Duodenal mucosa (tissue), 2 donors: Measurements from ENCODE around the gene RER1.

ENCODE experiments used
- H3K27ac ChIP-seq: one replicate; pipeline ENCODE4 v1.7.0; 2013; ENCODE audit warnings: low read depth, low read length
- H3K27me3 ChIP-seq, 2 donors: one replicate each; pipeline ENCODE4 v1.7.0; 2013; ENCODE audit warnings: low read length in 2 of 2, control low read depth in 1 of 2; ENCODE audit not compliant: insufficient read depth in 2 of 2, control insufficient read depth in 1 of 2
- H3K36me3 ChIP-seq, 2 donors: one replicate each; pipeline ENCODE4 v1.7.0; 2013; ENCODE audit warnings: low read length in 2 of 2, control low read depth in 1 of 2; ENCODE audit not compliant: insufficient read depth in 2 of 2, control insufficient read depth in 1 of 2
- H3K4me1 ChIP-seq, 2 donors: one replicate each; pipeline ENCODE4 v1.7.0; 2013; ENCODE audit warnings: low read length in 2 of 2, control low read depth in 1 of 2; ENCODE audit not compliant: insufficient read depth in 2 of 2, control insufficient read depth in 1 of 2
- H3K4me3 ChIP-seq, 2 donors: one replicate each; pipeline ENCODE4 v1.7.0; 2013; ENCODE audit warnings: low read length in 2 of 2, low read depth in 1 of 2
- H3K9ac ChIP-seq, 2 donors: one replicate each; pipeline ENCODE4 v1.7.0; 2013; ENCODE audit warnings: low read length in 2 of 2, low read depth in 1 of 2
- H3K9me3 ChIP-seq, 2 donors: one replicate each; pipeline ENCODE4 v1.7.0; 2013; ENCODE audit warnings: low read length in 2 of 2, control low read depth in 1 of 2; ENCODE audit not compliant: control insufficient read depth in 1 of 2

Gene RER1

DNA sequence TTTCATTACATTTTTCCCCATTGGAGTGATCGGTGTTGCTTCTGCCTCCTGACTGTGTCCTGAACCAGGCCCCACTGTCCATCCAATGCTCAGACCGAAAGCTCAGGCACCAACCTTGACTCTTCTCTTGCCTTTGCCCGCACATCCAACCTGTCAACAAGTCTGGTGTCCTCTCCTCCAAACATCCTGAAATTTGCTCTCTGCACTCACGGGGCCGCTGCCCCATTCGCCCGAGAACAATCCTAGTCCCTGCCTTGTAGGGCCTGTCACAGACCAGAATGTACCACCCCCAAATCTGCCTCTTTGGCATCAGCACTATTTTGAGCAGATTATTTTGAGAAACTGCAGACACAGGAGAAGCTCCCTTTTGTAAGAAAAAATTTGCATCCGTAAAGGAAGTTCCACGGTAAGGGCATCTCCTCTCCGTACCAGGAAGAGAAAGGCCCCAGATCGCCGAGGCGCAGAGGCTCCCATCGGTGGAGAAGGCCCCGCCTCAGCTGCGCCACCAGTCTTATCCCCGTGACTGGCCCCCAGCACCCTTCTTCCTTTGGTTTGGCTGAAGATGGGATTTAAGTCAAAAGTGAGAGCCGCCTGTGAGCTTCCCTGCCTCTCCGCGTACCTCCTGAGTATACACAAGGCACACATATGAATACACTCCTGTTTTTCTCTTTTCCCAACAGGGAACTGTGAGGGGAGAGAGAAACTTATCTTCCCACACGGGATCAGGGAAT is 7.3 kb upstream of the RER1 start:
- Histone ChIP-seq H3K36me3 (peaks cover 0 to 5% of the 10 kb centered on the region in 2 donors), H3K4me3 (no peak overlapping the region), H3K4me1 (no peaks in the 10 kb centered on the region), H3K9me3 (no peaks in the 10 kb centered on the region), H3K27ac (no peak overlapping the region), H3K9ac (no peak overlapping the region), H3K27me3 (no peaks in the 10 kb centered on the region)

DNA sequence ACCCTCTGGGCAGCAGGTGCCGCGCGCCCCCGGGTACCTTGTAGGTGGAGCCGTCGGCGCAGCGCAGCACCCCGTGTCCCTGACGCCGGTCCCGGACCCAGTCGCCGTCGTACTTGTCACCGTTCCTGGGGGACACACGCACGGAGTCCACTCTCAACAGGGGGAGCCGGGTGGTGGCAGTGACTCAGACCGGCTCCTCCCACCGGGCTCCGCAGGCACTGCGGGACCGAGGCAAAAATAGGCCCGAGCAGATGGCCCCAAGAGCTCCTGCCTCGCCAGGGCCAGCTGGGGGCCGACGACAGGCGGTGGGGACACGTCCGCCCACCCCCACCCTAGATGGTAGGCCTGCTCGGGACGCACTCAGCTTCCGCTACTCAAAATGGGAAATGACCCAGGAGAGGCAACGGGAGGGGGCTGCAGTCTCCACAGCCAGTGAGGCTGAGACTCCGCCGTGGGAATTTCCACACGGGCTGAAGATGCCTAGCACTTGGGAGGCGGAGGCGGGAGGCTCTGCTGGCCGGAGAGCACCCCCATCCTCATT is 6.6 kb upstream of the RER1 start:
- Histone ChIP-seq H3K4me1 (peaks cover 0 to 4% of the 10 kb centered on the region in 2 donors), H3K4me3 (no peak overlapping the region), H3K27me3 (no peaks in the 10 kb centered on the region), H3K9ac (no peak overlapping the region), H3K27ac (no peak overlapping the region), H3K36me3 (peaks cover 0 to 5% of the 10 kb centered on the region in 2 donors), H3K9me3 (no peaks in the 10 kb centered on the region)

DNA sequence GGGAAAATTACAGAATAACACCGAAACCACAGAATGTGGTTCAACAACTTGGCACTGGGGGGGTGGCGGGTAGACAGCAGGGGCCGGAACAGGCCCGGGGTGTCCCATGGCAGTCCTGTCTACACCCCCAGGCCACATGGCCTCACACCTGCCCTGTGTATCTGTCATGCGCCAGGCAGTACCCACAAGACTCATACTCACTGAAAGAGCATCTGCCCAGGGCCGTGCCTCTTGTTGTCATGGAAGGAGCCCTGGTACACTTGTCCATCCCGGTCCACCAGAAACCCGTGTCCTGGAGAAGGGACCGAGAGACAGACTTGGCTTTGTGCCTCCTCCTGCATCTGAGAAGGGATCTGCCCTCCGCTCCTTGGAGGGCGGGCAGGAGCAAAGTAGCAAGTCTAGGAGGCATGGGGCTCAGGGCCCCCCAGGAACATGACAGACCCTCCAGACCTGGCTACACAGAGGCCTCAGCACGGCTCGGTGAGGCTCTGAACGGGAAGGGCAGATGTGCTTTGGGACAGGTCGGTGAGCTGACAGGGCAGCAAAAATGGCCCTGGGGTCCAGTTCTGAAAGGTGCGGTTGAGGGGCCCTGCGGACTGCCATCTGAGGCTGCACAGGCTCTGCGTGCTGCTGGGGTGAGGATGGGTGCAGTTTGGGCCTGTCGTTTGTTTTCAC is 5.9 kb upstream of the RER1 start:
- no peak overlapping the region for H3K27ac ChIP-seq
- no peak overlapping the region for H3K4me3 ChIP-seq
- no peak overlapping the region for H3K9ac ChIP-seq
- H3K4me1 ChIP-seq = peaks cover 5 to 11% of the 10 kb centered on the region in 2 donors
- no peaks in the 10 kb centered on the region for H3K9me3 ChIP-seq
- no peaks in the 10 kb centered on the region for H3K27me3 ChIP-seq
- H3K36me3 ChIP-seq = peaks cover 0 to 5% of the 10 kb centered on the region in 2 donors

- H3K4me3 ChIP-seq = no peak overlapping the region
- H3K27me3 ChIP-seq = no peaks in the 10 kb centered on the region
Measured at GRCh38 chr1:2386636-2387611, 4.7 kb upstream of the RER1 start.

GRCh38 chr1:2388004-2388913 is 3.4 kb upstream of the RER1 start:
- peaks cover 0 to 5% of the 10 kb centered on the region in 2 donors for H3K36me3 ChIP-seq
- no peak overlapping the region for H3K27ac ChIP-seq

More at GRCh38 chr1:2386636-2387611, 4.7 kb upstream of the RER1 start:
- no peaks in the 10 kb centered on the region for H3K9me3 ChIP-seq
- no peak overlapping the region for H3K9ac ChIP-seq
- no peak overlapping the region for H3K27ac ChIP-seq
- H3K36me3 ChIP-seq = peaks cover 0 to 5% of the 10 kb centered on the region in 2 donors
- peaks cover 5 to 14% of the 10 kb centered on the region in 2 donors for H3K4me1 ChIP-seq

DNA sequence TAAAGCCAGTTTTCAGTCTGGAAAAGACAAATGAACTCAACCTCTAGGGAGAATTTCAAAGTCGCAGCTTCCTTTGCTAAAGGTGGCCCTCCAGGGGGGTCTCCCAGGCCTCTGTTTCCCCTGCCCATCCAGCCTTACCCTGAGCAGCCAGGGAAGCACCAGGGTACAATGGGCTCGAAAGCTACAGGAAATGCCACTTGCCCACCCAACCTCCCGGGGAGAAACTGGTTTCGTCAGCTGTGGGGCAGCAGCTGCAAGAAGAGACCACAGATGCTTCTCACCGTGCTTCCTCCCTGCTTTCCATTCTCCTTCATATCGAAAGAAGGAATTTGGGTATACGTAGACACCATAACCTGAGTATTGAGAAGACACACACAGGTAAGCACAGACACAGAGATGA is 2.0 kb upstream of the RER1 start:
- Histone ChIP-seq H3K9me3 (no peaks in the 10 kb centered on the region), H3K27me3 (no peaks in the 10 kb centered on the region), H3K4me1 (peaks cover 29 to 37% of the 10 kb centered on the region in 2 donors), H3K4me3 (no peak overlapping the region), H3K36me3 (peaks cover 6 to 11% of the 10 kb centered on the region in 2 donors), H3K9ac (no peak overlapping the region), H3K27ac (no peak overlapping the region)

More at GRCh38 chr1:2388004-2388913, 3.4 kb upstream of the RER1 start:
- Histone ChIP-seq H3K27me3 (no peaks in the 10 kb centered on the region), H3K9me3 (no peaks in the 10 kb centered on the region), H3K4me3 (no peak overlapping the region), H3K9ac (no peak overlapping the region), H3K4me1 (peaks cover 15 to 23% of the 10 kb centered on the region in 2 donors)

DNA sequence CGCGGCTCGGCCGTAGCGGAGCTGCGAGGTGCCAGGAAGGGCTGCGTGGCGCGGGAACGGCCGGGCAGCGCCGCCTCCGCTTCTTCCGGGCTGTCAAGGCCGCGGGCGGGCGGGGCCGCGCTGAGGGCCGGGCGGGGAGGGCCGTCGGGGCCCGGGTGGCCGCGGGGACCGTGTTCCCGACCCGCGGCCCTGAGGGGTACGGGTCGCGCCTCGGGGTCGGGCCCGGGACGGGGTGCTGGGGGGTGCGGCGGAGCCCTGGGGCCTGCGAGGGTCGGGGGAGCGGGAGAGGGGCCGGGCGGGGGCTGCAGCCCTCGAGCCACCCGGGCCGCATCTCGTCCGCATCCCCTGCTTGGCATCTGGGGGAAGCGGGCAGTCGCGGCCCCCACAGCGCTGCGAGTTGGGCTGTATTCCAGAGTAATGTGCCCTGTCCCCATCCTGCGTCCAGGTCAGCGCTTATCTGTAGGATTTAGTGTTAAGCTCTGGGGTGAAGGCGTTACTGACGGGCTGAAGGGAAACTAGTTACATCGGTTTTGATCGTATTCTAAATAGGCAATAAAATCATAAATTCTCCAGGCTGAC is 379 bp downstream of the RER1 start:
- no peaks in the 10 kb centered on the region for H3K27me3 ChIP-seq
- H3K36me3 ChIP-seq = peaks cover 18 to 25% of the 10 kb centered on the region in 2 donors
- peak overlapping the region; percentile 73 to 90 for H3K4me3 ChIP-seq
- peak overlapping the region; percentile 58 to 96 for H3K9ac ChIP-seq
- peaks cover 38 to 45% of the 10 kb centered on the region in 2 donors for H3K4me1 ChIP-seq
- H3K9me3 ChIP-seq = no peaks in the 10 kb centered on the region
- H3K27ac ChIP-seq = peak overlapping the region; percentile 78

GRCh38 chr1:2392686-2393085 is 1.0 kb downstream of the RER1 start:
- H3K36me3 ChIP-seq = peaks cover 24 to 32% of the 10 kb centered on the region in 2 donors

More at GRCh38 chr1:2392686-2393085, 1.0 kb downstream of the RER1 start:
- peak overlapping the region; percentile 78 for H3K27ac ChIP-seq
- peak overlapping the region; percentile 73 to 90 for H3K4me3 ChIP-seq
- no peaks in the 10 kb centered on the region for H3K27me3 ChIP-seq
- H3K9ac ChIP-seq = peak overlapping the region; percentile 58 to 96
- H3K4me1 ChIP-seq = peaks cover 38 to 45% of the 10 kb centered on the region in 2 donors
- no peaks in the 10 kb centered on the region for H3K9me3 ChIP-seq
